IPS DF 6.9 (cell line): ENCODE measurements around the gene YIPF2.

Experiments
- DNase-seq: peaks from one replicate; pipeline ENCODE4 v3.0.0-alpha.2; 2013; ENCODE audit warnings: low read depth, low spot score
- H3K27ac ChIP-seq: one replicate; pipeline ENCODE4 v1.5.1; 2013; ENCODE audit warnings: low read length, control low read depth
- H3K27me3 ChIP-seq: 2 replicates; pipeline ENCODE4 v1.6.1; 2013; ENCODE audit warnings: mild to moderate bottlenecking, low read length; ENCODE audit not compliant: control insufficient read depth, insufficient read depth
- H3K36me3 ChIP-seq: 2 replicates; pipeline ENCODE4 v1.6.1; 2013; ENCODE audit warnings: low read length; ENCODE audit not compliant: control insufficient read depth, insufficient read depth
- H3K4me1 ChIP-seq: 2 replicates; pipeline ENCODE4 v1.6.1; 2013; ENCODE audit warnings: low read length; ENCODE audit not compliant: control insufficient read depth, insufficient read depth
- H3K4me3 ChIP-seq: 2 replicates; pipeline ENCODE4 v1.5.1; 2013; ENCODE audit warnings: mild to moderate bottlenecking, low read length
- H3K9me3 ChIP-seq: 2 replicates; pipeline ENCODE4 v1.6.1; 2013; ENCODE audit warnings: low read length, inconsistent platforms; ENCODE audit not compliant: control insufficient read depth, insufficient read depth
- WGBS: extraction: QIAGEN DNeasy Blood & Tissue Kit; methylation state at CpG from one replicate; pipeline ENCODE4 v1.1.7; 2013; ENCODE audit warnings: mixed read lengths, missing lambda C conversion rate; ENCODE audit not compliant: insufficient read length, insufficient coverage; 5-methylcytosine and 5-hydroxymethylcytosine counted together

The YIPF2 gene

DNA sequence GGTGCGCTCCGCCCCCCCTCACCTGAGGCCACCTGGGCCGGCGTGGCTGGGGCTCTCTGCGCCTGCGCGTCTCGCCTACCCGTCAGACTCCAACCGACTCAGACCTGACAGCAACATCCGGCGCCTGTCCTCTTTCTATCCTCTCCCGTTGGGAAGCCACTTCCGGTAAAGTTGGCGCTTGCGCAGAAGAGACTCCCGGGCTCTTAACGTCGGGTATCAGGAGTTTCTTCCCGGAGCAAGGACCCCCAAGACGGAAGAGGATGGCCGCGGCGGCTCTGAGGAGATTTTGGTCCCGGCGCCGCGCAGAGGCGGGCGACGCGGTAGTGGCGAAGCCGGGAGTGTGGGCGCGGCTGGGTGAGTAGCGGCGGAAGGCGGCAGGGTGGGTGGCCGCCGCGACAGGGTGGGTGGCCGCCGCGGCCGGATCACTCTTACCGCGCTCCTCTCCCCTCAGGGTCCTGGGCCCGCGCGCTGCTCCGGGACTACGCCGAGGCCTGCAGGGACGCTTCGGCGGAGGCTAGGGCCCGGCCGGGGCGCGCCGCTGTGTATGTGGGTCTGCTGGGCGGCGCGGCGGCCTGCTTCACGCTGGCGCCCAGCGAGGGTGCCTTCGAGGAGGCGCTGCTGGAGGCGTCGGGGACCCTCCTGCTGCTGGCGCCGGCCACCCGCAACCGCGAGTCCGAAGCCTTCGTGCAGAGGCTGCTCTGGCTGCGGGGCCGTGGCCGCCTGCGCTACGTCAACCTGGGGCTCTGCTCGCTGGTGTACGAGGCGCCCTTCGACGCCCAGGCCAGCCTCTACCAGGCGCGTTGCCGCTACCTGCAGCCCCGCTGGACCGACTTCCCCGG lies at the start of gene YIPF2, which contains the start of gene TIMM29:
Gene YIPF2 (minus strand): TSS at position 77 of the 839 bp plus-strand sequence. CDS start 229 bp downstream, outside the sequence.
Gene TIMM29 (plus strand): TSS at position 249 of the 839 bp plus-strand sequence. CDS start 12 bp downstream, at position 261.
- peak; percentile 97 for DNase-seq
- Histone ChIP-seq H3K4me1 (peaks cover 4% of the 10 kb centered on the region; the same call in 1 of the 2 replicates), H3K9me3 (no peaks in the 10 kb centered on the region), H3K27ac (no peak within 1 kb of the TSS), H3K4me3 (peak within 1 kb of the TSS; percentile 79), H3K36me3 (peaks cover 8% of the 10 kb centered on the region), H3K27me3 (no peaks in the 10 kb centered on the region)
- no CpG with 5 or more reads among the region's 96 CpGs for WGBS

DNA sequence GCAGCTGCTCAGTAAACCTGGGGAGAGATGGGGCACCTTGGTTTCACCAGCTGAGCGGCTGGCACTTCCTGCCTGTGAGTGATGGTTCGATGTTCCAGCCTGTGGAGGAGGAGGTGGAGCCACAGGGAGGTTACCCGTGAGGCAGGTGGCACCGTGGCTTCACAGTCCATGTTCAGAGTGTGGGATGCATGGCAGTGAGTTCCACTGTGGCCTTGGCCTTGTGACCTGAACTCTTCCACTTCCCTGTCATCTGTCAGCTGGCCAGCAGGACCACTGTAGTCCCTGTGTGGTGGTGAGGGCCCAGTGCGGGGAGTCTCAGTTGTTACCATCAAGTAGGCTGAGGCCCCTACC lies 49.3 kb upstream of the YIPF2 start:
- Histone ChIP-seq H3K36me3 (no peaks in the 10 kb centered on the region; the same call in 1 of the 2 replicates), H3K27me3 (no peaks in the 10 kb centered on the region), H3K4me1 (no peaks in the 10 kb centered on the region), H3K9me3 (no peaks in the 10 kb centered on the region), H3K4me3 (no peak overlapping the region), H3K27ac (no peak overlapping the region)
- no CpG with 5 or more reads among the region's 5 CpGs for WGBS
- no peak for DNase-seq

DNA sequence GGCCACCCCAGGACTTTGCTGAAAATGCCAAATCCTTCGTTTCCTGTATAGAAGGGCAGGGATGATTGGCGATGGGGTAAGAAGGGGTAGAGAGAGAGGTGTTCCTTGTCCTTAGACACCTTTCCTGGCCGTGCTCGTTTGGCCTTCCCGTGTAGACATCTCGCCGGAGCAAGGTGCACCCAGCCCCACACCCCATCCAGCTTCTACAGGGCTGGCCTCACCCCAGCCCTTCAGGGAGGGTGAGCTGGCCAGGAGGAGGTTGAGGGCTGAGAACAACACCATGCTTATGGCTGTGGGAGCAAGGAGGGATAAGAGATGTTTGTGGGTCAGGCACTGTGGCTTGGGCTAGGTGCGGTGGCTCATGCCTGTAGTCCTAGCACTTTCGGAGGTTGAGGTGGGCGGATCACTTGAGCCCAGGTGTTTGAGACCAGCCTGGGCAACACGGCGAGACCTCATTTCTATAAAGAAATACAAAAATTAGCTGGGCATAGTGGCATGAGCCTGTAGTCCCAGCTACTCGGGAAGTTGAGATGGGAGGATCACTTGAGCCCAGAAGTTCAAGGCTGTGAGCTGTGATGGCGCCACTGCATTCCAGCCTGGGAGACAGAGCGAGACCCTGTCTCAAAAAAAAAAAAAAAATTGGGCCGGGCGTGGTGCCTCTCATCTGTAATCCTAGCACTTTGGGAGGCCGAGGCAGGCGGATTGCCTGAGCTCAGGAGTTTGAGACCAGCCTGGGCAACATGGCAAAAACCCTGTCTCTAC lies 47.9 kb upstream of the YIPF2 start:
- Histone ChIP-seq H3K36me3 (no peaks in the 10 kb centered on the region; the same call in 1 of the 2 replicates), H3K4me1 (no peaks in the 10 kb centered on the region), H3K9me3 (no peaks in the 10 kb centered on the region), H3K27me3 (no peaks in the 10 kb centered on the region), H3K27ac (no peak overlapping the region), H3K4me3 (no peak overlapping the region)
- no peak for DNase-seq
- no CpG with 5 or more reads among the region's 19 CpGs for WGBS

GRCh38 chr19:10975374-10976130 lies 47.1 kb upstream of the YIPF2 start:
- Histone ChIP-seq H3K4me3 (no peak overlapping the region), H3K27ac (no peak overlapping the region), H3K9me3 (no peaks in the 10 kb centered on the region), H3K36me3 (no peaks in the 10 kb centered on the region; the same call in 1 of the 2 replicates), H3K4me1 (no peaks in the 10 kb centered on the region), H3K27me3 (no peaks in the 10 kb centered on the region)
- no peak for DNase-seq
- WGBS: no CpG with 5 or more reads among the region's 19 CpGs

DNA sequence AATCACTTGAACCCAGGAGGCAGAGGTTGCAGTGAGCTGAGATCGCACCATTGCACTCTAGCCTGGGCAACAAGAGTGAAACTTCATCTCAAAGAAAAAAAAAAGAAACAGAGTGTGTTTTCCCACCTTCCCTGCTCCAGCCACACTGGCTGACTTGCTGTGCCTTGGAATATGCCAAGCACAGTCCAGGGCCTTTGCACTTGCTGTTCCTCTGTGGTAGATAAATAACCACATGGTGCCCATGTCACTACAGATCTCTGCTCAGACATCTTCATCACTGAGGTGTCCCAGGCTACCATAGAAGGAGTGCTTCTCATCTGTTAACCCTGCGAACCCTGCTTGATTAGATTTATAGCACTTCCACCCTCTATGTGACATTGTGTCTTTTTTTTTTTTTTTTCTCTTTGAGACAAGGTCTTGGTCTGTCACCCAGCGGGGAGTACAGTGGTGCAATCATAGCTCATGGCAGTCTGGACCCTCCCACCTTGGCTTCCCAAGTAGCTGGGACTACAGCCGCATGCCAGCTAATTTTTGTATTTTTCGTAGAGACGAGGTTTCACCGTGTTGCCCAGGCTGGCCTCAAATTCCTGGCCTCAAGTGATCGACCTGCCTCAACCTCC lies 42.8 kb upstream of the YIPF2 start:
- peaks cover 3% of the 10 kb centered on the region; the same call in 1 of the 2 replicates for H3K4me1 ChIP-seq
- H3K4me3 ChIP-seq: no peak overlapping the region
- no peaks in the 10 kb centered on the region for H3K27me3 ChIP-seq
- no CpG with 5 or more reads among the region's 8 CpGs for WGBS
- no peaks in the 10 kb centered on the region for H3K9me3 ChIP-seq
- H3K27ac ChIP-seq: no peak overlapping the region
- no peaks in the 10 kb centered on the region; the same call in 1 of the 2 replicates for H3K36me3 ChIP-seq
- no peak for DNase-seq

DNA sequence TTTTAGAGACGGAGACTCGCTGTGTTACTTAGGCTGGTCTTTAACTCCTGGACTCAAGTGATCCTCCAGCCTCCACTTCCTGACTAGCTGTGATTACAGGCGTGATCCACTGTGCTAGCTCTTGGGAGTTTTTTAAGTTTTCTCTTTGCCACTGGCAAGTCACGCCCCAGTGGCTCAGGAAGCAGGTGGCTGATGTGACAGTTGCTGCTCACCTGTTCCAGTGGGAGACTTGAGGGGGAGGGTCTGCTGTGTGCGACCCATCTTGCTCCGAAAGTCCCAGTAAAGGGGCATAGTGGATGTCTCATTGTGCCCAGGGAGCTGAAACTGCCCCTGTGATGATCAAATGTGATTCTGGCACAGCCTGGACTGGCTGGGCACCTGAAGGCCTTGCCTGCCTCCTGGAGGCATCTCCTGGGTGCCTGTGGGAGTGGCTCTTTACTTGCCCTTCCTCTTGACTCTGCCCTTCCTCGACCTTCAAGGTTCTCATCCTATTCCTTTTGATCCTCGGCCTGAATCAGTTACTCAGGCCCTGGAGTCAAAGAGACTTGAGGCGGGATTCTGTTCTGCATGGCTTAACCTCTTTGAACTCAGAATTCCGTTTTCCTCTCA lies 40.2 kb upstream of the YIPF2 start:
- no peak overlapping the region for H3K27ac ChIP-seq
- no peaks in the 10 kb centered on the region for H3K27me3 ChIP-seq
- H3K4me3 ChIP-seq: no peak overlapping the region
- H3K36me3 ChIP-seq: no peaks in the 10 kb centered on the region
- WGBS: no CpG with 5 or more reads among the region's 10 CpGs
- no peaks in the 10 kb centered on the region for H3K9me3 ChIP-seq
- DNase-seq: no peak
- peaks cover 7% of the 10 kb centered on the region for H3K4me1 ChIP-seq

GRCh38 chr19:10966809-10967208 lies 38.4 kb upstream of the YIPF2 start:
- Histone ChIP-seq H3K9me3 (no peaks in the 10 kb centered on the region), H3K27me3 (no peaks in the 10 kb centered on the region), H3K4me3 (no peak overlapping the region), H3K36me3 (no peaks in the 10 kb centered on the region), H3K27ac (no peak overlapping the region), H3K4me1 (peaks cover 7% of the 10 kb centered on the region)
- DNase-seq: no peak
- WGBS: no CpG with 5 or more reads among the region's 8 CpGs

GRCh38 chr19:10965398-10965797 lies 37.0 kb upstream of the YIPF2 start:
- H3K27ac ChIP-seq: no peak overlapping the region
- WGBS: no CpG with 5 or more reads among the region's 6 CpGs
- no peak for DNase-seq
- peaks cover 7% of the 10 kb centered on the region for H3K4me1 ChIP-seq
- no peaks in the 10 kb centered on the region for H3K36me3 ChIP-seq
- no peaks in the 10 kb centered on the region for H3K27me3 ChIP-seq
- no peak overlapping the region for H3K4me3 ChIP-seq
- H3K9me3 ChIP-seq: no peaks in the 10 kb centered on the region

- Histone ChIP-seq H3K9me3 (no peaks in the 10 kb centered on the region), H3K4me3 (no peak overlapping the region), H3K27me3 (no peaks in the 10 kb centered on the region), H3K27ac (no peak overlapping the region), H3K36me3 (no peaks in the 10 kb centered on the region), H3K4me1 (peaks cover 7% of the 10 kb centered on the region)
- DNase-seq: no peak
- WGBS: no CpG with 5 or more reads among the region's 4 CpGs
Observed at GRCh38 chr19:10964903-10965302, 36.5 kb upstream of the YIPF2 start.
